Gastrocnemius medialis (tissue), 4 donors: Measurements from ENCODE around the gene ADCY2. TPM values are rescaled to one million over a fixed set of nuclear protein-coding genes. Genes with fewer than 3 reads are reported as not detected.

Source experiments
- ATAC-seq, 2 donors: fragments of 150-250 bp; one replicate each; pipeline ENCODE4 v1.9.1; 2016
- DNase-seq, 2 donors: peaks; one replicate each; pipeline ENCODE4 v3.0.0-alpha.2; 2019
- H3K27ac ChIP-seq, 4 donors: fragments of 200-600 bp; sonication (generic); 1 replicate in 1 of 4; 2 replicates in 3 of 4; pipeline ENCODE4 v1.5.1; 2016 to 2018; ENCODE audit warnings: mild to moderate bottlenecking in 2 of 4, moderate library complexity in 1 of 4
- H3K27me3 ChIP-seq, 3 donors: fragments of 200-600 bp; sonication (generic) in 2 of 3; 1 replicate in 1 of 3; 2 replicates in 2 of 3; pipeline versions ENCODE4 v1.5.1 to v1.6.0; 2016 to 2019; ENCODE audit warnings: mild to moderate bottlenecking in 1 of 3, moderate library complexity in 1 of 3
- H3K36me3 ChIP-seq, 2 donors: fragments of 200-600 bp; sonication (generic) in 1 of 2; one replicate each; pipeline ENCODE4 v1.5.1; 2017 to 2018
- H3K4me1 ChIP-seq, 2 donors: fragments of 200-600 bp; sonication (generic) in 1 of 2; one replicate each; pipeline ENCODE4 v1.5.1; 2016 to 2017; ENCODE audit warnings: mild to moderate bottlenecking in 2 of 2
- H3K4me3 ChIP-seq, 4 donors: fragments of 200-600 bp; sonication (generic) in 3 of 4; 1 replicate in 1 of 4; 2 replicates in 3 of 4; pipeline ENCODE4 v1.5.1; 2016 to 2019; ENCODE audit warnings: mild to moderate bottlenecking in 2 of 4
- H3K9me3 ChIP-seq, 3 donors: fragments of 200-600 bp; sonication (generic) in 2 of 3; 1 replicate in 1 of 3; 2 replicates in 2 of 3; pipeline ENCODE4 v1.5.1; 2016 to 2019
- POLR2A ChIP-seq, 2 donors: fragments of 450-650 bp; IDR thresholded peaks; one replicate each; pipeline ENCODE4 v1.6.1; 2017; ENCODE audit warnings: antibody characterized with exemption in 2 of 2, mild to moderate bottlenecking in 2 of 2, moderate library complexity in 2 of 2
- in situ Hi-C, 4 donors: fragments of 200-750 bp; cut with MboI; loops; one replicate each; pipeline versions ENCODE4 v1.15.0 to v1.8.0; 2017; ENCODE audit warnings: low sequenced_read_pairs in 4 of 4
- intact Hi-C: fragments of 100-400 bp; cut with DNase I; formaldehyde crosslinking; loops from one replicate; pipeline ENCODE4 v1.15.1; 2023; ENCODE audit warnings: low total_unique reads
- total RNA-seq, 4 donors: library from RNA; depleted of rRNA; stranded (reverse); fragments of >200 nt; gene quantifications; one replicate each; pipeline versions ENCODE4 v1.1.0 to v1.2.3, GENCODE V29; 2016
- TF ChIP-seq, protein P1 (sequence below), 5 experiments: fragments of 450-650 bp in 3 of 5; fragments of 200-600 bp in 2 of 5; sonication (generic) in 2 of 5; IDR thresholded peaks in 4 of 5; conservative IDR thresholded peaks in 1 of 5; 1 replicate in 4 of 5; 2 replicates in 1 of 5; pipeline ENCODE4 v1.5.1; 2016 to 2019; ENCODE audit warnings: antibody characterized with exemption in 5 of 5, mild to moderate bottlenecking in 3 of 5, moderate library complexity in 3 of 5

ADCY2 gene
- total RNA-seq, 4 donors from 2014 or later, result 24.3 to 50.1 (median 36.5) TPM

DNA sequence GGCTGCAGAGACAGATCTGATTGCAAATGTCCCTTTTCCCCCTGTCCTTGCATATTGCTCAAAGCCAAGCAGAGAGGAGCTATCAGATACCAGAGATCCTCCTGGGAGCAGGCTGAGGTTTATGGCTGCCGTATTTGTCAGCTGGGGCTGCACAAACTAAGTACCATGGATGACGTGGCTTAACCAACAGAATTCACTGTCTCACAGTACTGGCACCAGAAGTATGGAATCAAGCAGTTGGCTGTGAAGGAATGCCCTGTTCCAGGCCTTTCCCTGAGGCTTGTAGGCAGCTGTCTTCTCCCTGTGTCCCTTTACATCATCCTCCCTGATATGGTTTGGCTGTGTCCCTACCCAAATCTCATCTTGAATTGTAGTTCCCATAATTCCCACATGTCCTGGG is 452.4 kb downstream of the ADCY2 start:
- no peak overlapping the region for H3K4me3 ChIP-seq
- intact Hi-C loops, result no loop called here
- H3K27me3 ChIP-seq, result peaks cover 20 to 31% (median 25%) of the 10 kb centered on the region in 3 donors
- no peaks in the 10 kb centered on the region for H3K36me3 ChIP-seq
- H3K4me1 ChIP-seq, result peaks cover 0 to 13% of the 10 kb centered on the region in 2 donors
- DNase-seq (no peak), ATAC-seq (no peak)
- H3K9me3 ChIP-seq, result no peaks in the 10 kb centered on the region
- in situ Hi-C loops, result no loop called here
- TF ChIP-seq, protein P1, sequence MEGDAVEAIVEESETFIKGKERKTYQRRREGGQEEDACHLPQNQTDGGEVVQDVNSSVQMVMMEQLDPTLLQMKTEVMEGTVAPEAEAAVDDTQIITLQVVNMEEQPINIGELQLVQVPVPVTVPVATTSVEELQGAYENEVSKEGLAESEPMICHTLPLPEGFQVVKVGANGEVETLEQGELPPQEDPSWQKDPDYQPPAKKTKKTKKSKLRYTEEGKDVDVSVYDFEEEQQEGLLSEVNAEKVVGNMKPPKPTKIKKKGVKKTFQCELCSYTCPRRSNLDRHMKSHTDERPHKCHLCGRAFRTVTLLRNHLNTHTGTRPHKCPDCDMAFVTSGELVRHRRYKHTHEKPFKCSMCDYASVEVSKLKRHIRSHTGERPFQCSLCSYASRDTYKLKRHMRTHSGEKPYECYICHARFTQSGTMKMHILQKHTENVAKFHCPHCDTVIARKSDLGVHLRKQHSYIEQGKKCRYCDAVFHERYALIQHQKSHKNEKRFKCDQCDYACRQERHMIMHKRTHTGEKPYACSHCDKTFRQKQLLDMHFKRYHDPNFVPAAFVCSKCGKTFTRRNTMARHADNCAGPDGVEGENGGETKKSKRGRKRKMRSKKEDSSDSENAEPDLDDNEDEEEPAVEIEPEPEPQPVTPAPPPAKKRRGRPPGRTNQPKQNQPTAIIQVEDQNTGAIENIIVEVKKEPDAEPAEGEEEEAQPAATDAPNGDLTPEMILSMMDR (IDR thresholded peaks at IDR 0.05 in 4 of 5, conservative IDR thresholded peaks at IDR 0.05 in 1 of 5), result no peak
- no peak for TF ChIP-seq POLR2A (IDR thresholded peaks at IDR 0.05)
- H3K27ac ChIP-seq, result no peak overlapping the region

DNA sequence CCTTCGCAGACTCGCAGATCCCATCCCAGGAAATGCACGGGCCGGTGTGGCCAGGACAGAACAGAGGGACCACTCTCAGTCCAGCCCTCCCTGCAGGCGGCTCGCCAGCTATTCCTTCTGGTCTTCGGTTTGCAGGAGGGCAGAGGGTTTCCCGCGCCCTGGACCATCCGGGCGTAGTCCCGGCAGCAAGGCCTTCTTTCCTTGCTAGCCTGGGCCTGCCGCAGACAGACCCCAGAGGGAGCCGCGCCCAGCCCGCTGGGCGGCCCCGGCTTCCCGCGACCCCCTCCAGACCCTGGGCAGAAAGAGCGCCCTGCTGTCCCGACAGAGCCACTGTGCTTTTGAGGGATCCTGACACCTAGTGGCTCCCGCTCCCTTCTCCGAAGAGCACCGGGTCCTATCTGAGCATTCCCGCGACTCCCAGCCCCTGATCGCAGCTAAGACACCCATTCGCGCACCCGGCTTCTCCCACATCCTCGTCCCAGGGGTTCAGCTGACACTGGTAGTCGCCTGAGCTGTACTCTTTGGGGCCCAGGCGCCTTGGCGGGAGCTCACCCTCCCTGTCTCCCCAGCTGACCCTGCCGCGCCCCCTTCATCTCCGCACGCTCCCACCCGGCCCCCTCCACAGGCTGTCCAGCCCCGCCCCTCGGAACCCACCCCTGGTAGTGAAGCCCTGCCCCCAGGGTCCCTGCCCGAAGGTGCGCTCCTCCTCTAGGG is 453.9 kb downstream of the ADCY2 start:
- TF ChIP-seq, protein P1 (IDR thresholded peaks at IDR 0.05 in 4 of 5, conservative IDR thresholded peaks at IDR 0.05 in 1 of 5), result no peak
- TF ChIP-seq POLR2A (IDR thresholded peaks at IDR 0.05), result no peak
- H3K27me3 ChIP-seq, result peaks cover 20 to 31% (median 25%) of the 10 kb centered on the region in 3 donors
- peaks cover 0 to 13% of the 10 kb centered on the region in 2 donors for H3K4me1 ChIP-seq
- H3K27ac ChIP-seq, result no peak overlapping the region
- no peaks in the 10 kb centered on the region for H3K36me3 ChIP-seq
- in situ Hi-C loops, result loop anchor here in 2 of 4 donors (25.0 kb wide), 2 partner anchors 612 to 1213 kb away; partner anchors contain the start of genes NSUN2 (in 2 of the 2) and SRD5A1 (in 2 of the 2)
- H3K9me3 ChIP-seq, result no peaks in the 10 kb centered on the region
- no peak for DNase-seq
- ATAC-seq, result no peak
- H3K4me3 ChIP-seq, result peak overlapping the region; percentile 52 to 58 (median 55)
- intact Hi-C loops, result no loop called here

DNA sequence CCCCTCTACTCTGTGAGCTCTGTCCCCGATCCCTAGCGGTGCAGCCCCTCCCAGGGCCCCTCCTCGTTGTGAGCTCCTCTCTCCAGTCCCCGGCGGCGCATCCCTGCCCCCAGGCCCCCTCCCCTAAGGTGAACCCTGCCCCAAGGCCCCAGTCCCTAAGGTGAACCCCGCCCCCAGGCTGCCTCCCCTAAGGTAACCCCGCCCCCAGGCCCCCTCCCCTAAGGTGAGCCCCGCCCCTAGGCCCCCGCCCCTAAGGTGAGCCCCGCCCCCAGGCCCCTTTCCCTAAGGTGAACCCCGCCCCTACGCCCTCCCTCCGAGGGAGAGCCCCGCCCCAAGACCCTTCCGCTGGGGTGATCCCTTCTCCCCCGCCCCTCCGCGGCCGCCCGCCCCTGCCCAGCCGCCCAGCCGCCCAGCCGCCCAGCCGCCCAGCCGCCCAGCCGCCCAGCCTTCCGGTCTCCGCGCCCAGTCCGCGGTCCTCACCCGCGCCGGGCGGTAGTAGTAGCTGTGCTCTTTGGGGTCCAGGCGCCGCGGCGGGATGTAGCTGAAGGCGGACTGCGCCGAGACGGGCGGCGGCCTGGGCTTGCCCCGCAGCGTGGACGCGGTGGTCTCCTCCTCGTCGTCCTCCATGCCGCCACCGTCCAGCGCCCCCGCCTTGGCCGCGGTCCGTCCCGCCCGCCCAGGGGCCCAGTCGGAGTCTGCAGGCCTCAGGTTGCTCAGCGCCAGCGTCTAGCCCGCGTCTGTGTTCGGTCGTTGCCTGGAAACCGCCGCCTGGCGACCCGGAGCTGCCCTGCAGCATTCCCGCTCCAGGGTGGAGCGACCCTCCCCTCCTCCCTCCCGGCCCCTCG is 454.7 kb downstream of the ADCY2 start, which contains the start of gene CFAP90:
TSS of gene CFAP90 (minus strand) at position 739 of the 845 bp plus-strand sequence. CDS start at position 627, 112 bp downstream.
- no peaks in the 10 kb centered on the region for H3K9me3 ChIP-seq
- H3K36me3 ChIP-seq, result no peaks in the 10 kb centered on the region
- H3K4me3 ChIP-seq, result peak within 1 kb of the TSS; percentile 52 to 58 (median 55)
- peaks cover 0 to 13% of the 10 kb centered on the region in 2 donors for H3K4me1 ChIP-seq
- H3K27ac ChIP-seq, result no peak within 1 kb of the TSS
- DNase-seq (no peak), ATAC-seq (peak in 1 of 2 donors; percentile 38)
- in situ Hi-C loops (loop anchor here in 2 of 4 donors (25.0 kb wide), 2 partner anchors 612 to 1213 kb away; partner anchors contain the start of genes NSUN2 (in 2 of the 2) and SRD5A1 (in 2 of the 2)), intact Hi-C loops (no loop called here)
- TF ChIP-seq POLR2A (IDR thresholded peaks at IDR 0.05), result no peak
- TF ChIP-seq, protein P1 (IDR thresholded peaks at IDR 0.05 in 4 of 5, conservative IDR thresholded peaks at IDR 0.05 in 1 of 5), result peak in 1 of 5 experiments; percentile 20
- H3K27me3 ChIP-seq, result peaks cover 19 to 31% (median 20%) of the 10 kb centered on the region in 3 donors

DNA sequence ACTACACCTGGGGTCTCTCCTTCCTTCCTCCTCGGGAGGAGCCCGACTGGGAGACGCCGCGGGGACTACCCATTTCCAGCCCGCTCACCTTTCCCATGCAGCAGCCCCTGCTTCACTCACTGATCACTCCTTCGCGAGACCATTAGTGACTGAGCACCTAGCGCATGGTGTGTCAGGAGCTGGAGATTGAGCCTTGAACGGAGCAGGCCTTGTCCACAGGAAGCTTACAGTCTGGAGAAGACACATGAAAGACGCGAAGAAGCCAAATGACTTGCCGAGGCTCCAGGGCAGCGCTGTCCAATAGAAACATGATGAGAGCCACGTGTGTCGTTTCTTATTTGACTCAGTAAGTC is 455.3 kb downstream of the ADCY2 start:
- Histone ChIP-seq H3K27me3 (peaks cover 19 to 31% (median 20%) of the 10 kb centered on the region in 3 donors), H3K27ac (no peak overlapping the region), H3K36me3 (no peaks in the 10 kb centered on the region), H3K4me3 (peak overlapping the region; percentile 52 to 58 (median 55)), H3K9me3 (no peaks in the 10 kb centered on the region), H3K4me1 (peaks cover 0 to 13% of the 10 kb centered on the region in 2 donors)
- intact Hi-C loops (no loop called here), in situ Hi-C loops (loop anchor here in 2 of 4 donors (25.0 kb wide), 2 partner anchors 611 to 1214 kb away; partner anchors contain the start of genes NSUN2 (in 2 of the 2) and SRD5A1 (in 2 of the 2))
- ATAC-seq (peak in 1 of 2 donors; percentile 16), DNase-seq (no peak)
- no peak for TF ChIP-seq POLR2A (IDR thresholded peaks at IDR 0.05)
- TF ChIP-seq, protein P1 (IDR thresholded peaks at IDR 0.05 in 4 of 5, conservative IDR thresholded peaks at IDR 0.05 in 1 of 5), result no peak
